ACHN (cell line): ENCODE results near the gene TMTC2.

Experiments
- DNase-seq: peaks from one replicate; pipeline ENCODE4 v3.0.0-alpha.2; 2015
- in situ Hi-C: cut with HindIII; loops from 2 replicates; pipeline ENCODE4 v1.10.0; 2017; ENCODE audit warnings: low sequenced_read_pairs, low pct_ligation_motif_present, low pct_unique_long_range_greater_than_20kb

TMTC2 gene

GRCh38 chr12:83158613-83159207 lies 472.0 kb downstream of the TMTC2 start:
- in situ Hi-C loops: no loop called here
- no peak for DNase-seq

GRCh38 chr12:83161456-83161855 lies 474.8 kb downstream of the TMTC2 start:
- in situ Hi-C loops: no loop called here
- no peak for DNase-seq

GRCh38 chr12:83168751-83169150 lies 482.0 kb downstream of the TMTC2 start:
- no peak for DNase-seq
- in situ Hi-C loops: no loop called here

GRCh38 chr12:83172441-83172840 lies 485.7 kb downstream of the TMTC2 start:
- no peak for DNase-seq
- in situ Hi-C loops: no loop called here

- no peak for DNase-seq
- in situ Hi-C loops: no loop called here
Measured at GRCh38 chr12:83172866-83173649, 486.4 kb downstream of the TMTC2 start.

GRCh38 chr12:83179999-83180398 lies 493.3 kb downstream of the TMTC2 start:
- DNase-seq: no peak
- in situ Hi-C loops: no loop called here

GRCh38 chr12:83181074-83181473 lies 494.4 kb downstream of the TMTC2 start:
- in situ Hi-C loops: no loop called here
- no peak for DNase-seq

- DNase-seq: no peak
- in situ Hi-C loops: no loop called here
Measured at GRCh38 chr12:83183132-83183531, 496.4 kb downstream of the TMTC2 start.
